GM12878 (cell line): ENCODE results near the gene SPACA5. TPM values are rescaled to one million over a fixed set of nuclear protein-coding genes. Genes with fewer than 3 reads are reported as not detected.
A peak's percentile ranks its signal among the peaks of the same experiment; 100 is the strongest.

ENCODE experiments used
- ASH2L ChIP-seq: fragments of 300-600, 200-600 bp; sonication (generic); IDR thresholded peaks from 2 replicates; pipeline ENCODE4 v1.6.1; 2017; ENCODE audit warnings: low read depth, mild to moderate bottlenecking, borderline replicate concordance
- BCL11A ChIP-seq: IDR thresholded peaks from 2 replicates; pipeline ENCODE4 v1.6.1; 2011; ENCODE audit warnings: low read depth, low read length
- BMI1 ChIP-seq: fragments of 450-650 bp; IDR thresholded peaks from 2 replicates; pipeline ENCODE4 v1.6.1; 2016; ENCODE audit warnings: mild to moderate bottlenecking, moderate library complexity, borderline replicate concordance
- IRF4 ChIP-seq: IDR thresholded peaks from 2 replicates; pipeline ENCODE4 v1.6.1; 2011; ENCODE audit warnings: low read depth, low read length
- NBN ChIP-seq: fragments of 450-650 bp; IDR thresholded peaks from 2 replicates; pipeline ENCODE4 v1.6.1; 2016
- NFXL1 ChIP-seq: fragments of 450-650 bp; IDR thresholded peaks from 2 replicates; pipeline ENCODE4 v1.6.1; 2017; ENCODE audit warnings: antibody characterized with exemption, mild to moderate bottlenecking, borderline replicate concordance
- NR2C1 ChIP-seq: fragments of 450-650 bp; IDR thresholded peaks from 2 replicates; pipeline ENCODE4 v1.6.1; 2017; ENCODE audit warnings: antibody characterized with exemption, mild to moderate bottlenecking, moderate library complexity
- PAX5 ChIP-seq: IDR thresholded peaks from 2 replicates; pipeline ENCODE4 v1.6.1; 2011; ENCODE audit warnings: low read depth, low read length, borderline replicate concordance
- PAX8 ChIP-seq: fragments of 450-650 bp; IDR thresholded peaks from 2 replicates; pipeline ENCODE4 v1.6.1; 2017; ENCODE audit warnings: mild to moderate bottlenecking, moderate library complexity
- RB1 ChIP-seq: fragments of 450-650 bp; formaldehyde crosslinking; IDR thresholded peaks from 2 replicates; pipeline ENCODE4 v1.6.1; 2017; ENCODE audit warnings: mild to moderate bottlenecking, borderline replicate concordance
- RUNX3 ChIP-seq: IDR thresholded peaks from 2 replicates; pipeline ENCODE4 v1.6.1; 2012; ENCODE audit warnings: low read length, inconsistent platforms
- SMAD1 ChIP-seq: fragments of 450-650 bp; IDR thresholded peaks from 2 replicates; pipeline ENCODE4 v1.6.1; 2018; ENCODE audit warnings: mild to moderate bottlenecking, low read depth; ENCODE audit not compliant: partially characterized antibody
- TARDBP ChIP-seq: IDR thresholded peaks from 2 replicates; pipeline ENCODE4 v1.6.1; 2016; ENCODE audit warnings: borderline replicate concordance
- TCF7 ChIP-seq: IDR thresholded peaks from 2 replicates; pipeline ENCODE4 v1.6.1; 2014; ENCODE audit warnings: antibody characterized with exemption, borderline replicate concordance
- ZNF622 ChIP-seq: fragments of 450-650 bp; IDR thresholded peaks from 2 replicates; pipeline ENCODE4 v1.6.1; 2017; ENCODE audit warnings: mild to moderate bottlenecking, inconsistent platforms
- polyA plus RNA-seq, 11 experiments: library from polyadenylated mRNA; depleted of rRNA in 4 of 11; unstranded in 6 of 11; stranded (reverse) in 5 of 11; fragments of >200 nt; fragmentation: Nextera tagmentation in 4 of 11; fragmentation: Illumina TruSeq in 1 of 11; extraction: Ambion mirVana in 4 of 11; extraction: Trizol in 1 of 11; gene quantifications; 1 replicate in 1 of 11; 2 replicates in 10 of 11; pipeline versions ENCODE4 v1.2.1 to v1.2.3, GENCODE V29; 2011 to 2016; ENCODE audit warnings: inconsistent platforms in 2 of 11, missing spikeins in 2 of 11, low read depth in 1 of 11
- total RNA-seq, 4 experiments: library from RNA; depleted of rRNA in 3 of 4; stranded (reverse); fragments of >200 nt in 3 of 4; fragmentation: Illumina TruSeq in 1 of 4; extraction: Trizol in 1 of 4; gene quantifications; 2 replicates each; pipeline versions ENCODE4 v1.2.1 to v1.2.3, GENCODE V29; 2013 to 2021
- TF ChIP-seq, protein P1 (sequence below): fragments of 450-650 bp; IDR thresholded peaks from 2 replicates; pipeline ENCODE4 v1.6.1; 2018; ENCODE audit warnings: mild to moderate bottlenecking, low read depth, moderate library complexity; ENCODE audit not compliant: partially characterized antibody
- TF ChIP-seq, protein P2 (sequence below): fragments of 450-650 bp; IDR thresholded peaks from 2 replicates; pipeline ENCODE4 v1.6.1; 2017; ENCODE audit warnings: mild to moderate bottlenecking
- TF ChIP-seq, protein P3 (sequence below): fragments of 450-650 bp; IDR thresholded peaks from 2 replicates; pipeline ENCODE4 v1.6.1; 2014; ENCODE audit warnings: mild to moderate bottlenecking
- TF ChIP-seq, protein P4 (sequence below): fragments of 450-650 bp; formaldehyde crosslinking; IDR thresholded peaks from 2 replicates; pipeline ENCODE4 v1.4.0; 2020; ENCODE audit warnings: mild to moderate bottlenecking, moderate library complexity

The SPACA5 gene
- total and polyA plus RNA-seq, 10 of the 15 experiments (the other 5 are each of a cell fraction or from before 2014, with no cell fraction given): 0.18 to 0.97 (median 0.25) TPM; not detected in 4

DNA sequence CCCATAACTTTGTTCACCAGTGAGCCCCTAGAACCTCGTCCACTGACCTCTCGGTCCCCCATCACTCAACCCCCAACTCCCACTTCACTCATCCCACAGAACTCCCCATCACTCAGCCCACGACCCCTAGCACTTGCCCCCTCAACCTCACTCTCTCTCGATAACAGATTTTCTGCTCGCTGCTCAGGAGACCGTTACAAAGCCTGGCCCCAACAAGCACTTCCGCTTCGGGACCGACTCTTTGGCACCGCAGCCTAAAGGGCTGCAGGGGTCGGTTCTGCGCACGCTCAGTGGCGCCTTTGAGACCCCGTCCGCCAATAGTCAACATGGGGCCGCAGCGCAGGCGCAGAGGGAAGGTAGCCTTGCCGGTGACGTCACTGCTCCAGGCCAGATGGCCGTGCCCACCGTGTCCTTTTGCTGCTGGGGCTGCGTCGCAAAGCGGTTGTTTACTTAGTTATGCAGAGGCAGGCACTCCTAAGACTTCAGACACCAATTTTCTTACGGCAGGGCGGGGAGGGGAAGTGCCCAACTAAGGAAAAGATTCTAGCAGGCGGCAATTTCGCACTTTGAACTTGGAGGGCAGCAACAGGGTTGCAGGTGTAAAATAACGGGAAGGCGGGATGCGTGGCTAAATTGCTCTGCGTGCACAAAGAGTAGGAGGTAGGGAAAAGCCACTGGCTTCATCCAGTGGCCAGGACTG is 2.9 kb upstream of the SPACA5 start, which contains the start of gene ZNF182 (continued):
- TF ChIP-seq SMAD1 (no peak), BMI1 (no peak), TCF7 (no peak), IRF4 (no peak), ZNF622 (no peak), NFXL1 (no peak), PAX5 (peak; percentile 60; the same call in 1 of the 2 replicates), NR2C1 (0 out of 2 replicates have a peak, but pooled peaks have one; percentile 36), TARDBP (no peak), RUNX3 (no peak), PAX8 (no peak), RB1 (no peak), NBN (peak; percentile 94), BCL11A (no peak), ASH2L (no peak)
- TF ChIP-seq, protein P1, sequence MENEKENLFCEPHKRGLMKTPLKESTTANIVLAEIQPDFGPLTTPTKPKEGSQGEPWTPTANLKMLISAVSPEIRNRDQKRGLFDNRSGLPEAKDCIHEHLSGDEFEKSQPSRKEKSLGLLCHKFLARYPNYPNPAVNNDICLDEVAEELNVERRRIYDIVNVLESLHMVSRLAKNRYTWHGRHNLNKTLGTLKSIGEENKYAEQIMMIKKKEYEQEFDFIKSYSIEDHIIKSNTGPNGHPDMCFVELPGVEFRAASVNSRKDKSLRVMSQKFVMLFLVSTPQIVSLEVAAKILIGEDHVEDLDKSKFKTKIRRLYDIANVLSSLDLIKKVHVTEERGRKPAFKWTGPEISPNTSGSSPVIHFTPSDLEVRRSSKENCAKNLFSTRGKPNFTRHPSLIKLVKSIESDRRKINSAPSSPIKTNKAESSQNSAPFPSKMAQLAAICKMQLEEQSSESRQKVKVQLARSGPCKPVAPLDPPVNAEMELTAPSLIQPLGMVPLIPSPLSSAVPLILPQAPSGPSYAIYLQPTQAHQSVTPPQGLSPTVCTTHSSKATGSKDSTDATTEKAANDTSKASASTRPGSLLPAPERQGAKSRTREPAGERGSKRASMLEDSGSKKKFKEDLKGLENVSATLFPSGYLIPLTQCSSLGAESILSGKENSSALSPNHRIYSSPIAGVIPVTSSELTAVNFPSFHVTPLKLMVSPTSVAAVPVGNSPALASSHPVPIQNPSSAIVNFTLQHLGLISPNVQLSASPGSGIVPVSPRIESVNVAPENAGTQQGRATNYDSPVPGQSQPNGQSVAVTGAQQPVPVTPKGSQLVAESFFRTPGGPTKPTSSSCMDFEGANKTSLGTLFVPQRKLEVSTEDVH: no peak
- TF ChIP-seq, protein P2, sequence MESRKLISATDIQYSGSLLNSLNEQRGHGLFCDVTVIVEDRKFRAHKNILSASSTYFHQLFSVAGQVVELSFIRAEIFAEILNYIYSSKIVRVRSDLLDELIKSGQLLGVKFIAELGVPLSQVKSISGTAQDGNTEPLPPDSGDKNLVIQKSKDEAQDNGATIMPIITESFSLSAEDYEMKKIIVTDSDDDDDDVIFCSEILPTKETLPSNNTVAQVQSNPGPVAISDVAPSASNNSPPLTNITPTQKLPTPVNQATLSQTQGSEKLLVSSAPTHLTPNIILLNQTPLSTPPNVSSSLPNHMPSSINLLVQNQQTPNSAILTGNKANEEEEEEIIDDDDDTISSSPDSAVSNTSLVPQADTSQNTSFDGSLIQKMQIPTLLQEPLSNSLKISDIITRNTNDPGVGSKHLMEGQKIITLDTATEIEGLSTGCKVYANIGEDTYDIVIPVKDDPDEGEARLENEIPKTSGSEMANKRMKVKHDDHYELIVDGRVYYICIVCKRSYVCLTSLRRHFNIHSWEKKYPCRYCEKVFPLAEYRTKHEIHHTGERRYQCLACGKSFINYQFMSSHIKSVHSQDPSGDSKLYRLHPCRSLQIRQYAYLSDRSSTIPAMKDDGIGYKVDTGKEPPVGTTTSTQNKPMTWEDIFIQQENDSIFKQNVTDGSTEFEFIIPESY: no peak
- TF ChIP-seq, protein P3, sequence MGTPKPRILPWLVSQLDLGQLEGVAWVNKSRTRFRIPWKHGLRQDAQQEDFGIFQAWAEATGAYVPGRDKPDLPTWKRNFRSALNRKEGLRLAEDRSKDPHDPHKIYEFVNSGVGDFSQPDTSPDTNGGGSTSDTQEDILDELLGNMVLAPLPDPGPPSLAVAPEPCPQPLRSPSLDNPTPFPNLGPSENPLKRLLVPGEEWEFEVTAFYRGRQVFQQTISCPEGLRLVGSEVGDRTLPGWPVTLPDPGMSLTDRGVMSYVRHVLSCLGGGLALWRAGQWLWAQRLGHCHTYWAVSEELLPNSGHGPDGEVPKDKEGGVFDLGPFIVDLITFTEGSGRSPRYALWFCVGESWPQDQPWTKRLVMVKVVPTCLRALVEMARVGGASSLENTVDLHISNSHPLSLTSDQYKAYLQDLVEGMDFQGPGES: no peak
- TF ChIP-seq, protein P4, sequence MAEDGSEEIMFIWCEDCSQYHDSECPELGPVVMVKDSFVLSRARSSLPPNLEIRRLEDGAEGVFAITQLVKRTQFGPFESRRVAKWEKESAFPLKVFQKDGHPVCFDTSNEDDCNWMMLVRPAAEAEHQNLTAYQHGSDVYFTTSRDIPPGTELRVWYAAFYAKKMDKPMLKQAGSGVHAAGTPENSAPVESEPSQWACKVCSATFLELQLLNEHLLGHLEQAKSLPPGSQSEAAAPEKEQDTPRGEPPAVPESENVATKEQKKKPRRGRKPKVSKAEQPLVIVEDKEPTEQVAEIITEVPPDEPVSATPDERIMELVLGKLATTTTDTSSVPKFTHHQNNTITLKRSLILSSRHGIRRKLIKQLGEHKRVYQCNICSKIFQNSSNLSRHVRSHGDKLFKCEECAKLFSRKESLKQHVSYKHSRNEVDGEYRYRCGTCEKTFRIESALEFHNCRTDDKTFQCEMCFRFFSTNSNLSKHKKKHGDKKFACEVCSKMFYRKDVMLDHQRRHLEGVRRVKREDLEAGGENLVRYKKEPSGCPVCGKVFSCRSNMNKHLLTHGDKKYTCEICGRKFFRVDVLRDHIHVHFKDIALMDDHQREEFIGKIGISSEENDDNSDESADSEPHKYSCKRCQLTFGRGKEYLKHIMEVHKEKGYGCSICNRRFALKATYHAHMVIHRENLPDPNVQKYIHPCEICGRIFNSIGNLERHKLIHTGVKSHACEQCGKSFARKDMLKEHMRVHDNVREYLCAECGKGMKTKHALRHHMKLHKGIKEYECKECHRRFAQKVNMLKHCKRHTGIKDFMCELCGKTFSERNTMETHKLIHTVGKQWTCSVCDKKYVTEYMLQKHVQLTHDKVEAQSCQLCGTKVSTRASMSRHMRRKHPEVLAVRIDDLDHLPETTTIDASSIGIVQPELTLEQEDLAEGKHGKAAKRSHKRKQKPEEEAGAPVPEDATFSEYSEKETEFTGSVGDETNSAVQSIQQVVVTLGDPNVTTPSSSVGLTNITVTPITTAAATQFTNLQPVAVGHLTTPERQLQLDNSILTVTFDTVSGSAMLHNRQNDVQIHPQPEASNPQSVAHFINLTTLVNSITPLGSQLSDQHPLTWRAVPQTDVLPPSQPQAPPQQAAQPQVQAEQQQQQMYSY (CRISPR knock-in tag): no peak
